BJ (cell line): ENCODE measurements around the gene SLC41A1. TPM values are rescaled to one million over a fixed set of nuclear protein-coding genes. Genes with fewer than 3 reads are reported as not detected.

Source experiments
- CTCF ChIA-PET: fragments of 350-600 bp; formaldehyde crosslinking; extraction: SDS; loops from one replicate; lab custom pipeline; 2021; ENCODE audit warnings: antibody characterized with exemption, inconsistent platforms; lab: Yijun Ruan, JAX
- POLR2A ChIA-PET: fragments of 300-600 bp; sonication (Branson Sonifier 250); formaldehyde crosslinking; extraction: SDS; loops from one replicate; lab custom pipeline; 2021; ENCODE audit warnings: antibody characterized with exemption; lab: Charles Lee
- DNase-seq: peaks from one replicate; pipeline ENCODE4 v3.0.0-alpha.2; 2011; ENCODE audit warnings: low read depth
- H3K27me3 ChIP-seq: 2 replicates; pipeline ENCODE4 v1.6.0; 2011; ENCODE audit warnings: low read length; ENCODE audit not compliant: control insufficient read depth, insufficient read depth
- H3K36me3 ChIP-seq: 2 replicates; pipeline ENCODE4 v1.5.1; 2011; ENCODE audit warnings: low read length; ENCODE audit not compliant: control insufficient read depth, insufficient read depth
- H3K4me3 ChIP-seq: 2 replicates; pipeline ENCODE4 v1.5.1; 2011; ENCODE audit warnings: low read depth, mild to moderate bottlenecking, control low read depth, low read length
- polyA plus RNA-seq: library from polyadenylated mRNA; depleted of rRNA; stranded (reverse); fragments of >200 nt; gene quantifications from 2 replicates; pipeline ENCODE4 v1.2.3, GENCODE V29; 2011
- TF ChIP-seq, protein P1 (sequence below): IDR thresholded peaks from 2 replicates; pipeline ENCODE4 v1.5.1; 2011; ENCODE audit warnings: low read depth, mild to moderate bottlenecking, control low read depth, inconsistent platforms, low read length, moderate library complexity; ENCODE audit not compliant: insufficient read depth

SLC41A1 gene
- polyA plus RNA-seq, 1 experiment, result 29.4 TPM

DNA sequence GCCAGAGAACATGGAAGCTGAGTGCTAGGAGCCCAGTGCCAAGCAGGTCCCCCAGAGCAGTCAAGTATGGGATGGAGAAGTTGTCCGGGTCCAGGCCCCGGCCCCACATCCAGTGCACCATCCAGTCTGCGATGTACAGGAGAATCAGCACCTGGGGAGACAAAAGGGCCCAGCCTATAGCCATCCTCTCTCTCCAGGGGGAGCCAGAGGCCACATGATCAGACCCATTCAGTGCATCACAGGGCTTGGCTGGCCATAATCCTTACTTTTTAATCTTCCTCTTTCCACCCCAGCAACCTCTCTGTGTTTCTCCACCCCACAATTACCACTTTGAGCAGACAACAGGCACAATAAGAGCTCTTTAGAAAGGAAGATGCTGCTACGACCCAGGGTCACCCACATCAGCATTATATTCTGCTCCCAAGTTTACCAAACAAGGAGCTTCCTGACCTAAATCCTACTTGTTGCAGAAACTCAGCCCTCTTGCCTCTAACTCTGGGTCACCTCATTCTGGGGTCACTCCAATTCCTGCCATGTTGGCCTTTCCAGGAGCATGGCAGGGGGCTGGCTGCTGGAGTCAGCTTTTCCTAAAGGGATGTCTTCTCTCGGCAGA, 21.3 kb downstream of the SLC41A1 start:
- TF ChIP-seq, protein P1, sequence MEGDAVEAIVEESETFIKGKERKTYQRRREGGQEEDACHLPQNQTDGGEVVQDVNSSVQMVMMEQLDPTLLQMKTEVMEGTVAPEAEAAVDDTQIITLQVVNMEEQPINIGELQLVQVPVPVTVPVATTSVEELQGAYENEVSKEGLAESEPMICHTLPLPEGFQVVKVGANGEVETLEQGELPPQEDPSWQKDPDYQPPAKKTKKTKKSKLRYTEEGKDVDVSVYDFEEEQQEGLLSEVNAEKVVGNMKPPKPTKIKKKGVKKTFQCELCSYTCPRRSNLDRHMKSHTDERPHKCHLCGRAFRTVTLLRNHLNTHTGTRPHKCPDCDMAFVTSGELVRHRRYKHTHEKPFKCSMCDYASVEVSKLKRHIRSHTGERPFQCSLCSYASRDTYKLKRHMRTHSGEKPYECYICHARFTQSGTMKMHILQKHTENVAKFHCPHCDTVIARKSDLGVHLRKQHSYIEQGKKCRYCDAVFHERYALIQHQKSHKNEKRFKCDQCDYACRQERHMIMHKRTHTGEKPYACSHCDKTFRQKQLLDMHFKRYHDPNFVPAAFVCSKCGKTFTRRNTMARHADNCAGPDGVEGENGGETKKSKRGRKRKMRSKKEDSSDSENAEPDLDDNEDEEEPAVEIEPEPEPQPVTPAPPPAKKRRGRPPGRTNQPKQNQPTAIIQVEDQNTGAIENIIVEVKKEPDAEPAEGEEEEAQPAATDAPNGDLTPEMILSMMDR, result peak; percentile 87
- H3K27me3 ChIP-seq, result no peaks in the 10 kb centered on the region
- peaks cover 19% of the 10 kb centered on the region for H3K36me3 ChIP-seq
- H3K4me3 ChIP-seq, result no peak overlapping the region
- ChIA-PET CTCF (interaction anchor here (0.6 to 5.4 kb wide), 45 partner anchors 8 to 320 kb away, joined by 3 to 172 read pairs (median 4); partner anchors contain the start of genes RAB29, RAB7B and SLC41A1), POLR2A (no interaction called here)
- no peak for DNase-seq

DNA sequence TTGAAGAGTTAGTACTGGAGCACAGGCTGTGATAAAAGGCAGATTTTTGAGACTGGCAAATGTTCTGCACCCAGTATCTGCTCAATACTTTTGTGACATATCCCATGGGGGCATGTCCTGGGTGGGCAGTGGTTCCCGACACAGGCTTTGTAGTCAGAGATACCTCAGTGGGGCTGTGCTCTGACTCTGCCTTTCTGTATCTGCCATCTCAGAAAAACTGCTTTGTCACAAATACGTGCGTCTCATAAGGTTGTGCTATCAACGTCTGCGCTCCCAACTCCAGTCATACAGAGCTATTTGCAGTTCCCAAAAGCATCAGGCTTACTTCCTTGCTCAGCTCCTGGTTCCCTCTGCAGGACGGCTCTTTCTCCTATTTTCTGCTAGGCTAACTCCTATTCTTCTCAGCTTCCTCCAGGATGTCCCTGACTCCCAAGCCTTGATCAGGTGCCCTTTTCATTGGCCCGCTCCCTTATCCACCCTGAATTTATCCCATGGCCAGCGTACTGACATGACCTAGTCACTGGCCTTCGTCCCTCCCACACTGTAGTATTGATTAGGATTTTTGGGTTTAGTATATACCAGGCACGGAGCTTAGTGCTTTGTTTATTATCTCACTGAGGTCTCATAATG, 25.6 kb downstream of the SLC41A1 start:
- H3K36me3 ChIP-seq, result peaks cover 3% of the 10 kb centered on the region
- DNase-seq, result no peak
- H3K4me3 ChIP-seq, result no peak overlapping the region
- TF ChIP-seq, protein P1, result no peak
- CTCF ChIA-PET, result interaction anchor here (0.7 to 2.0 kb wide), 6 partner anchors 12 to 195 kb away, joined by 3 to 18 read pairs (median 5); no protein-coding TSS in a partner anchor
- POLR2A ChIA-PET, result no interaction called here
- no peaks in the 10 kb centered on the region for H3K27me3 ChIP-seq

GRCh38 chr1:205786601-205787000, 26.4 kb downstream of the SLC41A1 start:
- DNase-seq, result no peak
- POLR2A ChIA-PET, result no interaction called here
- H3K4me3 ChIP-seq, result no peak overlapping the region
- CTCF ChIA-PET, result interaction anchor here (0.7 to 2.9 kb wide), 3 partner anchors 191 to 683 kb away, joined by 3 to 12 read pairs (median 4); no protein-coding TSS in a partner anchor
- peaks cover 3% of the 10 kb centered on the region for H3K36me3 ChIP-seq
- TF ChIP-seq, protein P1, result no peak
- no peaks in the 10 kb centered on the region for H3K27me3 ChIP-seq

GRCh38 chr1:205785446-205785845, 27.6 kb downstream of the SLC41A1 start:
- TF ChIP-seq, protein P1, result no peak
- Histone ChIP-seq H3K4me3 (no peak overlapping the region), H3K27me3 (no peaks in the 10 kb centered on the region), H3K36me3 (no peaks in the 10 kb centered on the region; the same call in 1 of the 2 replicates)
- ChIA-PET CTCF (interaction anchor here (0.6 to 2.9 kb wide), 2 partner anchors 52 to 192 kb away, joined by 3 to 12 read pairs; no protein-coding TSS in a partner anchor), POLR2A (no interaction called here)
- no peak for DNase-seq

- DNase-seq, result no peak
- Histone ChIP-seq H3K36me3 (no peaks in the 10 kb centered on the region), H3K27me3 (no peaks in the 10 kb centered on the region), H3K4me3 (no peak overlapping the region)
- ChIA-PET CTCF (no interaction called here), POLR2A (no interaction called here)
- TF ChIP-seq, protein P1, result no peak
Measured at GRCh38 chr1:205783904-205784303, 29.1 kb downstream of the SLC41A1 start.
